ENCODE measurements around the gene IL22.

IL22 gene, protein sequence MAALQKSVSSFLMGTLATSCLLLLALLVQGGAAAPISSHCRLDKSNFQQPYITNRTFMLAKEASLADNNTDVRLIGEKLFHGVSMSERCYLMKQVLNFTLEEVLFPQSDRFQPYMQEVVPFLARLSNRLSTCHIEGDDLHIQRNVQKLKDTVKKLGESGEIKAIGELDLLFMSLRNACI

DNA sequence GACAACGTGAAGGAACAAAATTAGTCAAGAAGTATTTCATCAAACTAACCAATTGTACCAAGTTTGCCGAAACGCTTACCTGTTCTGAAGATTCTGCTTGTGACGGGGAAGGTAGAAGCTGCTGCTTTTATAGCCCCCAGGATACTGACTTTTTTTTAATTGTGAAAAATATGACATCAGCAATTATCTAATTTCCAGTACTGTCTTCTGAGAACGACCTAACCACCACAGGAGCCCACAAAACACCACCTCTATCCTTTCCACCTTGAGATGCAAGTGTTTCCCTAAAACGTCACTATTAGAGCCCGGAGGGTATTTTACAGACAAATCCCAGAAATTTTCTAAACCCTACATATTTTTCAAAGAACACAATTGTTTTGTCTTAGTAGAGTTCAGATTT is at the start of gene IL22:
Gene IL22, minus strand, starts transcription at position 101 of the 400 bp plus-strand sequence. CDS start 156 bp downstream, outside the sequence.
- no peaks in the 10 kb centered on the region for H3K4me1 ChIP-seq (ENCODE audit: control insufficient read depth, insufficient read depth, low read length)
- H3K9me3 ChIP-seq (ENCODE audit: control insufficient read depth, insufficient read depth, low read length): no peaks in the 10 kb centered on the region
- H3K4me3 ChIP-seq (ENCODE audit: low read depth, low read length): no peak within 1 kb of the TSS
- H3K9ac ChIP-seq (ENCODE audit: low read depth, low read length): no peak within 1 kb of the TSS
- H3K36me3 ChIP-seq (ENCODE audit: control insufficient read depth, insufficient read depth, low read length): no peaks in the 10 kb centered on the region
- no peaks in the 10 kb centered on the region for H3K27me3 ChIP-seq (ENCODE audit: control insufficient read depth, insufficient read depth, low read length)

DNA sequence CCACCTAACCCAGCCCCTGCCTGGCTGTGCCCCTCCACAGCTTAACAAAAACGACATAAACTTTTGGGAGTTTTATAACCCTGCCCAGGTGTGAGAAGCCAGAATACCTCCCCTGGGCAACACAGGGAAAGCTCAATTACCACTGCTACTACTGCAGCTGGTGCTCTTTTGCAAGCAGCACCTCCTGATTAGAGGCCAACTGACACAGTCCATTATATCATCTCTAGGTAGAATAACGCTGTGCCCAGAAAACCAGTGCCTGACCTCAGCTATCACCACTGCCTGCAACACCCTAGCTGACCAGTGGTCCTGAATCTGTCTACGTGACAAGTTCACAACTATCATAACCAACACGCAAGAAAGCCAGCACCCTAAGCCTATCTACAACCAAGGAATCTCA is 44.5 kb upstream of the IL22 start:
- H3K9ac ChIP-seq (ENCODE audit: low read depth, low read length): no peak overlapping the region
- H3K4me3 ChIP-seq (ENCODE audit: low read depth, low read length): no peak overlapping the region
- H3K36me3 ChIP-seq (ENCODE audit: control insufficient read depth, insufficient read depth, low read length): no peaks in the 10 kb centered on the region
- H3K27me3 ChIP-seq (ENCODE audit: control insufficient read depth, insufficient read depth, low read length): no peaks in the 10 kb centered on the region
- no peaks in the 10 kb centered on the region for H3K4me1 ChIP-seq (ENCODE audit: control insufficient read depth, insufficient read depth, low read length)
- no peaks in the 10 kb centered on the region for H3K9me3 ChIP-seq (ENCODE audit: control insufficient read depth, insufficient read depth, low read length)

DNA sequence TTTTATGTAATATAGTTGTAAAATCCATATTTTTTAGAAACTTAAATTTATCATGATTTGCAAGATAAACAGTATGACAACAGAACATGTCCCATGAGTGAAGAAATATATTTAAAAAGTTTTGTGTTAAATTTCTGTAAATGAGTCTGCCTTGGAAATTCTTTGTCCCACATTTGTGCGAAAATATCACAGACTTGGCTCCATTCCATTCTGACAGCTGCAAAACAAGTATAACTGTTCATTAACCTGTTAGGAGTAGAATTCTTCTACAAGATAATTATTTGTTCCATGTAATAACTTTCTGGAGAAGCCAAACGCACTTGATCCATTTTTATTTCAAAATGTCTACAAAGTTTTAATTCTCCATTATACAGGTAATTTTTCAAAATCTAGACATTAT is 40.8 kb upstream of the IL22 start:
- Histone ChIP-seq H3K4me3 (ENCODE audit: low read depth, low read length) (no peak overlapping the region), H3K36me3 (ENCODE audit: control insufficient read depth, insufficient read depth, low read length) (no peaks in the 10 kb centered on the region), H3K9me3 (ENCODE audit: control insufficient read depth, insufficient read depth, low read length) (no peaks in the 10 kb centered on the region), H3K9ac (ENCODE audit: low read depth, low read length) (no peak overlapping the region), H3K27me3 (ENCODE audit: control insufficient read depth, insufficient read depth, low read length) (no peaks in the 10 kb centered on the region), H3K4me1 (ENCODE audit: control insufficient read depth, insufficient read depth, low read length) (no peaks in the 10 kb centered on the region)

DNA sequence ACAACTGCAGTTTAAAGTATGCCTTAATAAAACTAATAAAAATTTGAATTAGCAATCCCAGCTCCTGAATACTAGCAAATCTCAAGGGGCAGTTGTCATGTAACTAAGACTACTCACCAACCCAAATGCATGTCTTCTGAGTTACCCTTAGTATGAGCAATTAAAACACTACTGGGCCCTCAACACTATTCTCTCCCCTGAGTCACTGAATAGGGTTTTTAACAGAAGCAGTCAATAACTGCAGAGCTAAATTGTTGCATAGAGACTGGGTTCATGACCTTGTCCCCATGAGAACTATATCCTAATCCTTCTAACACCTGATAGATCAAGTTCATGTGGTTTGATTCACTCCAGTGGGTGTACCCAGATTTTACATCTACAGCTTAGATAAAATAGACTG is 39.9 kb upstream of the IL22 start:
- no peaks in the 10 kb centered on the region for H3K9me3 ChIP-seq (ENCODE audit: control insufficient read depth, insufficient read depth, low read length)
- H3K9ac ChIP-seq (ENCODE audit: low read depth, low read length): no peak overlapping the region
- H3K27me3 ChIP-seq (ENCODE audit: control insufficient read depth, insufficient read depth, low read length): no peaks in the 10 kb centered on the region
- H3K36me3 ChIP-seq (ENCODE audit: control insufficient read depth, insufficient read depth, low read length): no peaks in the 10 kb centered on the region
- no peaks in the 10 kb centered on the region for H3K4me1 ChIP-seq (ENCODE audit: control insufficient read depth, insufficient read depth, low read length)
- H3K4me3 ChIP-seq (ENCODE audit: low read depth, low read length): no peak overlapping the region

DNA sequence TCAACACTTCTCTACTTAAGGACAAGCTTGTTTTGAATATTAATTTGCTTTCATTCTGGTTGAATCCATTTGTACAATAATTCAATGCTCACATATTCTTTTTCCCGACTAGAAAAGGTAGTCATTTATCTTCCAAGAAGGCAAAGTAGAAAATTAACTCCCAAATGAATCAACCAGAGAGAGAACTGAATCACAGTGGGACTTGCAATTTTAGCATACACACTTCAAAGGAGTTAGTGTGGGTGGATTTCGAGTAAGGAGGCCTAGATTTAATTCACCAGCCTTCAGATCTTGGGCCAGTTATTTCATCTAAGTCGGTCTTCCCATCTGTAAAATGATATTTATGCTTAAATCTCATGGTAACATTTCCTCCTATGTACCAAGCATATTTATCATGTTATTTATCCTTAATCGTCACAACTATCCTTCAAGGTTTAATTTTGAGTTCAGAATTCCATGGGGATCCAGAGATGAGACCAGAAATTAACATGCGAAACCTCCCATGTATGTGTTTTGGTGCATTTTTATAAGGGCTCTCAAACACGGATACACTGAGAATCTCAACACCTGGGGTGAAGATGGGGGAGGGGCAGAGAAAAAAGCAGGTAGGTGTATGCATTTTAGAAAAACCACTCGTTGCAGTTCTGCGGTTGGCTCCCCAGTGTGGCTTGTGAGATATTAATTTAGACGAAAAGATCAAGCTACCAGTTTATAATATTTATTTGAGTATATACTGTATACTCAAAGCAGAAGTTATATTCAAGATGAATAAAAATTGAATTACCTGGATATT is 38.9 kb upstream of the IL22 start:
- Histone ChIP-seq H3K9me3 (ENCODE audit: control insufficient read depth, insufficient read depth, low read length) (no peaks in the 10 kb centered on the region), H3K27me3 (ENCODE audit: control insufficient read depth, insufficient read depth, low read length) (no peaks in the 10 kb centered on the region), H3K4me3 (ENCODE audit: low read depth, low read length) (no peak overlapping the region), H3K4me1 (ENCODE audit: control insufficient read depth, insufficient read depth, low read length) (no peaks in the 10 kb centered on the region), H3K36me3 (ENCODE audit: control insufficient read depth, insufficient read depth, low read length) (no peaks in the 10 kb centered on the region), H3K9ac (ENCODE audit: low read depth, low read length) (no peak overlapping the region)

DNA sequence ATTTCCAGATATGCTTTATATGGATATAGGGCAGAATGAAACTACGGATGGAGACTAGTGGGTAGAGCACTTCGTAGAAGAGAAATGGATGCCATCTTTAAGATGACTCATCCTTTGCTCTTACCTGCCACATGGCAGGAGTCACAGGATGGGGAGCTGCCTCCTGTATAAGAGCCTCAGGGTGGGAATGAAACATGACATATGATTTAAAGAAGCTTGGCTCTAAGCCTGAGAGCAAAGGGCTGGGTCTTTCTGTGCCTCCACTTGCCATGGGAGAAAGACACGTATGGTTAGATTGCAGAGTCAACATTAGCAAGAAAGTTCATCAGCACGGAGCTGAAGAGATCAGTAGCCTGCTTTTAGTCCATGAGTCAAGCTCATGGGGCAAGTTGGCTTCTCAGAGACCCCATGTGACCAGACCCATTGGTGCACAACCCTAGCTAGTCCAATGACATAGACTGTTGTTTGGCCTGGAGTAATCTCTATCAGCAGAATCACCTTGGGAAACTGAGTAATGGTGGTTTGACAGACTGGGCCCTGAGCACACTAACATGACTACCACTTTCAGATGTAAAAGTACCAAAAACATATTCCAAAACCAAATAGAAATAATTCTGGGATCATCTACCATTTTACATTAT is 38.1 kb upstream of the IL22 start:
- H3K9me3 ChIP-seq (ENCODE audit: control insufficient read depth, insufficient read depth, low read length): no peaks in the 10 kb centered on the region
- H3K4me1 ChIP-seq (ENCODE audit: control insufficient read depth, insufficient read depth, low read length): no peaks in the 10 kb centered on the region
- H3K36me3 ChIP-seq (ENCODE audit: control insufficient read depth, insufficient read depth, low read length): no peaks in the 10 kb centered on the region
- no peak overlapping the region for H3K4me3 ChIP-seq (ENCODE audit: low read depth, low read length)
- H3K9ac ChIP-seq (ENCODE audit: low read depth, low read length): no peak overlapping the region
- H3K27me3 ChIP-seq (ENCODE audit: control insufficient read depth, insufficient read depth, low read length): no peaks in the 10 kb centered on the region

DNA sequence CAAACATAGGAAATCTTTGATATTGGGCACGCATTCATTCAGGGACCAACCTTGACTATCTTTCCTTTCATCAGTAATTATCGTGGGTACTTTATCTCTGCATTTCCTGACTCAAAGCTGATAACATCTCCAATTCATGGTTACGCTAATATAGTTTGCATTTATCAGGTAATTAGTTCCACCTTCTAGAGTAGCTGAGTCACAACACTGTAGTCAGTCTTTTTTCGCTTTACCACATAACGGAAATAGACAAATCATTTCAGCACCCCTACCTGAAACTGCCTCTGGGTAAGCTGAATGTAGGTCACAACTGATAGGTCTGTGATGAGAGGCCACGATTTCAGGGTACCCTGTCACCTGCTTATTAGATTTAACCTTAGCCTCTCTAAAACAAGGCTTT is 36.7 kb upstream of the IL22 start:
- Histone ChIP-seq H3K9ac (ENCODE audit: low read depth, low read length) (no peak overlapping the region), H3K9me3 (ENCODE audit: control insufficient read depth, insufficient read depth, low read length) (no peaks in the 10 kb centered on the region), H3K36me3 (ENCODE audit: control insufficient read depth, insufficient read depth, low read length) (no peaks in the 10 kb centered on the region), H3K27me3 (ENCODE audit: control insufficient read depth, insufficient read depth, low read length) (no peaks in the 10 kb centered on the region), H3K4me1 (ENCODE audit: control insufficient read depth, insufficient read depth, low read length) (no peaks in the 10 kb centered on the region), H3K4me3 (ENCODE audit: low read depth, low read length) (no peak overlapping the region)

DNA sequence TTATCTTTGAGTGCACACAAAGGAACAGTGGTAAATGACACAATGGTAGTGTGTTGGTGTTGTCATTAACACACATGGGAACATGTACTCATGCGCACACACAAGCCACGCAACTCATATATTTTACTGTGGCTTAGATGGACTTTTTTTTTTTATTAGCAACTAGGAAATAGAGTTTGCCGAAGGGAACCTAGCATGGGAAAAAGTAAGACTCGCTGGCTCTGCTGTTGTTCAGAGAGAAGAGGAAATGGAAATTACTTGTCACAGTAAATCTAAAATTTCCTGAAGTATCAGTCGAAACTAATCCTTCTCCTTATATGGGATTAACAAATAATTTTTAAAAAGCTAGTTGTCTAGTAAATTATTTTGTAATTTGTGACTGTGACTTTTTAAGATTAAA is 33.7 kb upstream of the IL22 start:
- H3K4me3 ChIP-seq (ENCODE audit: low read depth, low read length): no peak overlapping the region
- H3K9me3 ChIP-seq (ENCODE audit: control insufficient read depth, insufficient read depth, low read length): no peaks in the 10 kb centered on the region
- no peaks in the 10 kb centered on the region for H3K27me3 ChIP-seq (ENCODE audit: control insufficient read depth, insufficient read depth, low read length)
- no peak overlapping the region for H3K9ac ChIP-seq (ENCODE audit: low read depth, low read length)
- no peaks in the 10 kb centered on the region for H3K4me1 ChIP-seq (ENCODE audit: control insufficient read depth, insufficient read depth, low read length)
- no peaks in the 10 kb centered on the region for H3K36me3 ChIP-seq (ENCODE audit: control insufficient read depth, insufficient read depth, low read length)

DNA sequence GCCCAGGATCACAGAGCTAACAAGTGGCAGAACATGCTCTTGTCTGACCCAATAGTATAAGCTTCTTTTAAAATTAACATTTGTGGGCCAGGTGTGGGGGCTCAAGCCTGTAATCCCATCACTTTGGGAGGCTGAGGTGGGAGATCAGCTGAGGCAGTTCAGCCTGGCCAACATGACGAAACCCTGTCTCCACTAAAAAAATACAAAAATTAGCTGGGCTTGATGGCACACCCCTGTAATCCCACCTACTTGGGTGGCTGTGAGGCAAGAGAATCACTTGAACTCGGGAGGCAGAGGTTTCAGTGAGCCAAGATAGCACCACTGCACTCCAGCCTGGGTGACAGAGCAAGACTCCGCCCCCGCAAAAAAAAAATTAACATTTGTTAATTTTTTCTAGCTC is 33.0 kb upstream of the IL22 start:
- Histone ChIP-seq H3K9me3 (ENCODE audit: control insufficient read depth, insufficient read depth, low read length) (no peaks in the 10 kb centered on the region), H3K4me1 (ENCODE audit: control insufficient read depth, insufficient read depth, low read length) (no peaks in the 10 kb centered on the region), H3K9ac (ENCODE audit: low read depth, low read length) (no peak overlapping the region), H3K36me3 (ENCODE audit: control insufficient read depth, insufficient read depth, low read length) (no peaks in the 10 kb centered on the region), H3K27me3 (ENCODE audit: control insufficient read depth, insufficient read depth, low read length) (no peaks in the 10 kb centered on the region), H3K4me3 (ENCODE audit: low read depth, low read length) (no peak overlapping the region)

DNA sequence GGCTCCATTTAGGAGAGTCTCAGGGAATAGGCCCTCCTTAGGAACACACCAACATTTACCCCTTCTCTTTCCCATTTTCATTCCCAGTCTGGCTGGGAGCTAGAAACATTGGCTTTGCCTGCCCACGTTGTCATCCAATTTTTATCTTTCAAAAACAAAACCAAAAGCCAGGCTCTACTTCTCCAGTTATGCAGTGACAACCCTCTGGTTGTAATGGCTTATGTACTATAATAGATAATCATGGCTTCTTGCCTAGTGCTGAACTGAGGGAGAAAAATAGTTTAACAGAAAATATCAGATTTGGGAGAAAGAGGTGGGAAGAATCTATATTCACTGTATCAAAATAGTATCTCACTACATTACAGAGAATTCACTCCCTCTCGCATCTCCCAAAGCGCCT is 32.1 kb upstream of the IL22 start:
- Histone ChIP-seq H3K9ac (ENCODE audit: low read depth, low read length) (no peak overlapping the region), H3K36me3 (ENCODE audit: control insufficient read depth, insufficient read depth, low read length) (no peaks in the 10 kb centered on the region), H3K4me3 (ENCODE audit: low read depth, low read length) (no peak overlapping the region), H3K9me3 (ENCODE audit: control insufficient read depth, insufficient read depth, low read length) (no peaks in the 10 kb centered on the region), H3K4me1 (ENCODE audit: control insufficient read depth, insufficient read depth, low read length) (peaks cover 4% of the 10 kb centered on the region), H3K27me3 (ENCODE audit: control insufficient read depth, insufficient read depth, low read length) (no peaks in the 10 kb centered on the region)

DNA sequence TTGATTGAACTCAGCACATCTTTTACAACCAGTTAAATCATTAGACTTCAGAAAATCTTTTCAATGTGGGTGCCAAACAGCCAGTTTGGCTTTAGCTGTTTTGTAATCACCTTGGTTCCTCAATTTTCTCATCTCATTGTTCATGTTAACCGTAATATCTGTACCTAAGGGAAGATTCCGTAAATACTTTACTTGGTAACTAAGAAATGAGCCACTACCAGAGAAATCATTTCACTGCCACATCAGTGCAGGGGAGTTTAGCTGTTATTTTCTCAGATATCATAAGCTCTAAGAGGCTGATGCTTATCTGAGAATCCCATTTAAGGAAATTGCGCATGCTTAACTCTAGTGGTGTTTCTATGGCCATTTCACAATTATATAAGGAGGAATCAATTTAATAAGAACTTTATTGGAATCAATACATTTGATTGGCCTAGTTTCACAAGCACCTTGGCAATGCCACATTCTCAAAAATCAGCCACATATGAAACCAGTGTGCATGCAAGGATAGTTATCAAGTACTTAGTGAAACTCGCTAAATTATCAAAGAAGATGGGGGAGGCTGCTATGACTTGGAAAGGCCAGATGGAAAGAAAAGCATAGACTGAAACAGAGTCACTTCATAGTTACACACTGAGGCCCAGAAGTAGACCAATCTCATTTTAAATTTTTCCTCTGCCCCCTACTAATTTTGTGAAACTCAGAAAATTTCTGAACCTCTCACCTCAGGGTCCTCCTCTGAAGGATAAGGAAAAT is 28.1 kb upstream of the IL22 start:
- peaks cover 4% of the 10 kb centered on the region for H3K4me1 ChIP-seq (ENCODE audit: control insufficient read depth, insufficient read depth, low read length)
- no peaks in the 10 kb centered on the region for H3K9me3 ChIP-seq (ENCODE audit: control insufficient read depth, insufficient read depth, low read length)
- no peak overlapping the region for H3K9ac ChIP-seq (ENCODE audit: low read depth, low read length)
- no peaks in the 10 kb centered on the region for H3K27me3 ChIP-seq (ENCODE audit: control insufficient read depth, insufficient read depth, low read length)
- H3K36me3 ChIP-seq (ENCODE audit: control insufficient read depth, insufficient read depth, low read length): no peaks in the 10 kb centered on the region
- H3K4me3 ChIP-seq (ENCODE audit: low read depth, low read length): no peak overlapping the region
